NCI-H2227 treated with DMSO at 0.1 percent for 48 hours (cell line): ENCODE results near the gene CACNA1C.
A peak's percentile ranks its signal among the peaks of the same experiment; 100 is the strongest.

Source experiments
- DNase-seq: peaks from one replicate; lab custom pipeline; 2025; lab: John Stamatoyannopoulos, UW

The CACNA1C gene

GRCh38 chr12:2052826-2053678 lies at the start of gene CACNA1C:
Gene CACNA1C (plus strand): TSS chr12:2052987. CDS start chr12:2053563, 576 bp downstream.
- DNase-seq = no peak

DNA sequence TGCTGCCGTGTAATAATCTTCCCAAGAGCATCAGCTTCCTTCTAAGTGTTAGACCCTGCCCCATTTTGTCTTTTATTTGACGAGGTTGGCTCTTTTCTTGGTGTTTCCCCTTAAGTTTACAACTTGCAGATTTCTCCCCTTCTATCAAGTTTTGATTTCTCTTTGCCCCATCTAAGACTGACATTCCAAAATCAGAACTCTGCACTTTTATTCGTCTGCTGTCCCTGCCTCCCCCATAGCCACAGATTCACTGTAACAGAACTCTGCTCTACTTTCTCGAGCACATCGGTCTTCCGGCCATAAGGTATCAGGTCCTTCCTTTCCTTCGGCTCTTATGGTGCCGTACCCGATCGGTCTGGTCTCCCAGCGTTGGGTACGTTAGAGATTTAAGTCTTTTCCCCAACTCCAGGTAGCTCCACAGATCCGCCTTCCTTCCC lies 49.1 kb upstream of the CACNA1C start:
- no peak for DNase-seq

DNA sequence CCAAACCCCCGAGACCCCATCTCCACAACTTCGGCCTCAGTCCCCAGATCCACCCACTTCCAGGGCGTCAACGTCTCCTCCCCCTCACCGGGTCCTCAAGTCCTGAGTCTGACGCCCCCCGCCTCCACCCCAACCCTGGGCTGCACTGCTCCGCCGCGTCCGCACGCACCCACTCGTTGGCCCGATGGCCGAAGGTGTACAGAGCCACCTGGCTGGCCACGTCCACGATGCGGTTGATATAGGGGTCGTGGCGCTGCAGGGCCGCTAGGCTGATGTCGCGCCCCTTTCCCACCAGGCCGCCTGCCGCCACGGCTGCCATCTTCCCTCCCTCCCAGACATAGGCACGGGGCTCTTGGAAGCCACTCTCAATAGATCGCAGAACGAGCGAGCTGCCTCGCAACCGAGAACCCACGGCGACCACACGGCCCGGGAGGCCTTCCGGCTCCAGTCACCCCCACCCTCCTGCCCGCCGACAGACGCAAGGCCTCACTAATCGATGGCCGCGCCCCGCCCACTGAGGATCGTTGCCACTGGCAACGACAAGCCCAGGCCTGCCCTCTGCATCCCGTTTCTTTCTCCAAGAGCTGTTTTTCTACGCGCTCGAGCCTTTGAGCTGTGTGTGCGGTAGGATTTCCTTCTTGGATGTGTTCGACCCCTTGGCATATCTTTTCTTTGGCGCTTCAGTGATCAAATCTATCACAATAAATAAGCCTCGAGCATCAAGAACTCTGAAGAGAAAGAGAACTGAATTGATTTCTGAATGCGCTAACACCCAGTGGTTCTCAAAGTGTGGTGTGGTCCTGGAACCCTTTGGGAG lies 48.5 kb upstream of the CACNA1C start, which contains the start of gene DCP1B:
DCP1B (minus strand) TSS at position 345 of the 817 bp plus-strand sequence; CDS start at position 319, 26 bp downstream.
- peak; percentile 61 for DNase-seq

GRCh38 chr12:2008677-2009076 lies 44.1 kb upstream of the CACNA1C start:
- no peak for DNase-seq

DNA sequence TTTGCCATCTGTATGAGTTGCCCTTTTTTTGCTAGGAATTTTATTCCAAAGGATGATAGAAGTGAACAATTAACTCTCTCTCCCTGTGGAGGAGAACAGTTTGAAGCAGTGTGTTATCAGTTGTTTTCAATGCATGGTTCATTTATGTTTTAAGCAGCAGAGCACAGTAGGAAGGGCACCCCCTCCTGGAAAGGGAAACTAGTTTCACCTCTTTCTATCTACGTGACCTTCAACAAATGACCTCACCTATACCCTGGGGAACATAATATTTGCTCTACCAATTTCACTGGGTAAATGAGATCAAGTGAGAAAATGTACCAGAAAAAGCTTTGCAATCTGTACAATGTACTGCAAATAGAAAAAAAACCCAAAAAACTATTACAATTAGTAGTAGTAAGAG lies 43.2 kb upstream of the CACNA1C start:
- no peak for DNase-seq

DNA sequence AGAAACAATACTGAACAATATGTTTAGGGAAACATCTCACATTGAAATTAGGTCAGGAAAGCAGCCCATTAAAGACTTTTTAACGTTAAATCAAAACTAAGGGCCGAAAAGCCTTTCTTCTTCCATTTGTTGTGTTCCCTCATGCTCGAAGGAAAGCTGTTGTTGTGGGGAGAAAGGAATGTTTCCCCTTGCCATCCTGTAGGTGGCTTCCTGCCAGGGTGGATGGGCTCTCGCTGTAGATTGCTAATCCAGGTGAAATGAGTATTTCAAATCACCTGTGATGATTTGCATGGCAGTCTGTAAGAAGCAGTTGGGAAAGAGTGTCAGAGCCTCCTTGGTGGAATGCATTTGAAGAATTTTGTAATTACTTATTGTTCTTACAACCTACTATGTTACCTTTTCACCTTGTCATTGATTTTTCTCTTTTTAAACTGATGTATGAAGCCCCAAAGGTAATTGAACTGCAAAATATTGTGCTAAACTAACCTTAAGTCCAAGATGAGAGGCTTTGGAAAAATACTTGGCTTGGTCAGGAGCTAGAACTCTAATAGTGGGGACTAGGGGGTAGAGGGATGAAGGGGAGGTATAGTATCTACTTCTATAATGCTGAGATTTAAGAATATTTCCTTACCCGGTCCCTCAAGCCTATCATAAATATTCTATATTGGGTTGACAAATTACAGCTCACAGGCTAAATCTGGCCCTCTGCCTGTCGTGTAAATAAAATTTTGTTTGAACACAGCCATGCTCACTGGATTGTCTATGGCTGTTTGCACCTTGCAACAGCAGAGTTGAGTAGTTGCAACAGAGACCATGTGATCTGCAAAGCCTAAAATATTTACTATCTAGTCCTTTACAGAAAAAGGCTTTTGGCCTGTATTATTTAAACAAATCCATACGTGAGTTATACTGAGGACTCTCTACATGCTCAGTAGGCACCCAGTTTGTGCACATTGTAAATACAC lies 40.9 kb upstream of the CACNA1C start:
- DNase-seq = no peak

DNA sequence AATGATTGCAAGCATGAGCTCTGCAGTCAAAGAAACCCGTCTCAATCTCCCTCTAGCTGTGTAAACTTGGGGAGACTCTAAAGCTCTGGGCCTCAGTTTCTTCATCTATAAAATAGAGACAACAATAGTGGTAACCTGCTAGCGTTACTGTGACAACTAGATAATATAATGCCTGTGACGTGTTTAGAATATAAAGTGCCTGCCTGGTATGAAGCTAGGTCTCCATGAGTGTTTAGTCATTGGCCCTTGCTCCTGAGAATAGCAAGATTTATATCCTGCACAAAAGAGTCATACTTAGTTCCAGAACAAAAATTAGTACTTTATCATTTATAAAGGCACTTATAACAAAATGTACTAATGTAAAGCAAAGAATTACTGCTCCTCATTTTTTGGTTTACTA lies 39.7 kb upstream of the CACNA1C start:
- DNase-seq = no peak

- no peak for DNase-seq
Observed at GRCh38 chr12:2013527-2014223, 39.1 kb upstream of the CACNA1C start.

- no peak for DNase-seq
Observed at GRCh38 chr12:2014231-2014630, 38.6 kb upstream of the CACNA1C start.

GRCh38 chr12:2016862-2017545 lies 35.8 kb upstream of the CACNA1C start:
- DNase-seq = no peak

- peak; percentile 6 for DNase-seq
Observed at GRCh38 chr12:2017546-2018337, 35.0 kb upstream of the CACNA1C start.

GRCh38 chr12:2018391-2018790 lies 34.4 kb upstream of the CACNA1C start:
- no peak for DNase-seq

- no peak for DNase-seq
Observed at GRCh38 chr12:2019126-2019525, 33.7 kb upstream of the CACNA1C start.

DNA sequence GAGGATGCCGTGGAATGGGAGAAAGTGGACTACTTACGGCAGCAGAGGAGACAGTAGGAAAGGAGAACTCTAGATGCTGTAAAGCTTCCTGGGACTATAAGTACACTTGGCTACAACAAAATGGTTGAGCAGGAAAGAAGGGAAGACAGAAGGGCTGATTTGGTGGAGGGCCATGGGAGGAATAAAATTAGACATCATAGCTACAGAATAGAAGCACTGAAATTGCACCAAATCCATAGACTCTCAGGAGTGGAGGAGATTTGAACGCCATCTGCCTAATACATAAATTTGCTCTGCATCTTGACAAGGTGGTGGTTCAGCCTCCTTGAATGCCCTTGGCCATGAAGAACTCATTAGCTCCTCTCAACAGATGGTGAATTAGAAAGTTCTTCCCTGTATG lies 32.3 kb upstream of the CACNA1C start:
- no peak for DNase-seq

- no peak for DNase-seq
Observed at GRCh38 chr12:2023365-2023764, 29.4 kb upstream of the CACNA1C start.

GRCh38 chr12:2027351-2027750 lies 25.4 kb upstream of the CACNA1C start:
- DNase-seq = no peak

DNA sequence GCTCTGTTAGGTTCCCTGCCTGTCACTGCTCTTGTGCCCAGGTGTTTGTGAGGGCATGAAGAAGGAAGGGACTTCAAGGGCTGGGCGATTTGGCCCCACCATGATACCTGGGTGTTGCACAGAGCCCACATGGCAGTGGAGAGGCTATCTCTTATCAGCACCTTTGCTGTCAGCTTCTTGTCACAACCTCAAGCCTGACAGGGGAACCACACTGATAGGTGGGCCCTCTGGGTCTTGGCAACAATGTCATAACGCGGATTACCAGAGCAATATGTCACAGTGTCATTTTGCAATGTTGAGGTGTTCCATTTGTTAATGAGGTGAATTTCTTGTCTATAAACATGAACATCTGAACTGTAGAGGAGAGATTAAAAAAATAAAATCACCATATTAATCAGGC lies 22.9 kb upstream of the CACNA1C start:
- DNase-seq = no peak

GRCh38 chr12:2032506-2032905 lies 20.3 kb upstream of the CACNA1C start:
- no peak for DNase-seq

DNA sequence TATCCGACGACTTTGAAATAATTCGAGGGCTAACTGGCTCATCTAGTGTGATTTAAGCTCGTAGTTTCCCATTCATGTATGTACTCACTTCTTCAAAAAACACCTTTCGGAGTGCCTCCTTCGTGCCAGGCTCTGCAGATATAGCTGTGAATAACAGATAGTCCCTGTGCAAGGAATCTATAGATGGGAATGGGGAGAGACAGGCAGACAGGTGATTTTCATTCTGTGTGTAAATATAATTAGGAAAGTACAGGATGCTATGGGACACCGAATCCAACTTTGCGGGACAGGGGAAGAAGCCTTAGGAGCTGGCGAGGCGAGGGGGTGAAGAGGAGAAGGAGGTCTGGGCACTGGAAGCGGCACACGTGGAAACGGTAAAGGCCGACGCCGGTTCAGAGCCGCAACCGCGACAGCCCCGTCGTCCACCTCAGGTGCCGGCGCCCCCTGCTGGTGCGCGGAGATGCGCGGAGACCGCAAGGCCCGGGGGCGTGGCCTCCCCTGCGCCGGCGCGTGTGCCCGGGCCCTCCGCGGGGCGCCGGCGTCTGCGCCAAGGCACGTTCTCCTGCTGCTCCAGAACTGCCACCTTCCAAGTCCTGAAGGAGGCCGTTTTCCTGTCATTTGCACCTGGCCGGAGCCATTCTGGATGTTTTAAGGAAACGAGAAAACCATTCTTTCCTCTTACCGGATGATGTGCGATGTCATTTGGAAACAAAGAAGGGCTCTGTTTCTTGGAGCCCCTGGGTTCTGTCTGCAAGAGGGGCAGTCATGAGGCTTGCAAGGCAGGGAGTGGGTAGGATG lies 18.0 kb upstream of the CACNA1C start:
- peak; percentile 31 for DNase-seq
